ENCODE results near the gene MID1.

The MID1 gene

DNA sequence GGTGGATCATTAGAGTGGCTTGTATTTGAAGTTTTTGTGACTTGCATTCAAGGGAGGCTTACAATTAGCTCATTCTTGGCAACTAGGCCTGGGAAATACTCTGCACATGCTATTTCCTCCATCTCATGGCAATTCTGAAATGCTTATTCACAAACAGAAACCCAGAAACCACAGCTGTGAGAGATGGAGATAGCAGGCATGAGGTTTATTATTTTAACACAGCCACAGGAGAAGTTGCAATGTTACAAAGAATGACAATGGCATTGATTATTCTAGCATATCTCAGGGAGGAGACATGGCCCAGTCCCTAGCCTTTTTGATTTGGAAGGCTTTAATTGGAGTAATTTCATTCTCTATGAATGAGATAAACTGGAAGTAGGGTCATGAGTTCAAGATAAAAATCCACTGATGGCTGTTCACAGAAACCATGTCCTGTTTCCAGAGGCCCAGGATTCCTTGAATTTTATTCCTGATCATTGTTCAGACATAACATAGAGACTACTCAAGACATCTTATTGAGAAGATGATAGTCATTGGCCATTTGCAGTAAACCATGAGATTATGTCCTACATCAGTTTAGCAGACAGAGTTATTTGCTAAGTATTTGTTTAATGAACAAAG, 123.9 kb downstream of the MID1 start:
- DNase-seq (ENCODE audit: low spot score): peak; percentile 41

DNA sequence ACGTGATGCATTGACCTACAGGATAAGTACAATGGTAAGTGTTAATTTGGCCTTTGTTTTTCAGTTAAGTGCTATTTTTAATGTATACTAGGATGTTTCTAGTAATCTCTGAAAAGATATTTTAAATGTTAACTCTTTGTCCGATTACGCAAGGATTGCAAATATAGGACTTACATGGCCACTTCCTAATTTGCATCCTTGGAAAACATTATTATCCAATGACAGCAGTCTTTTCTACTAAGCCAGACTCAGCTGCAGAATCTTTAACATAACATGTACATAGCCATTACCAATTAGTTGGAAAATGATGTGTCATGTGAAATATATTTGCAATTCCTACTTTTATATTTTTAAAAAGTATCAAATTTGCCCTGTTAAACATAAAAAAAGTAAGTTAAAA, 124.7 kb downstream of the MID1 start:
- DNase-seq (ENCODE audit: low spot score): no peak
- no peak for FAIRE-seq

More for the DNA sequence above, 123.9 kb downstream of the MID1 start:
- no peak for FAIRE-seq

DNA sequence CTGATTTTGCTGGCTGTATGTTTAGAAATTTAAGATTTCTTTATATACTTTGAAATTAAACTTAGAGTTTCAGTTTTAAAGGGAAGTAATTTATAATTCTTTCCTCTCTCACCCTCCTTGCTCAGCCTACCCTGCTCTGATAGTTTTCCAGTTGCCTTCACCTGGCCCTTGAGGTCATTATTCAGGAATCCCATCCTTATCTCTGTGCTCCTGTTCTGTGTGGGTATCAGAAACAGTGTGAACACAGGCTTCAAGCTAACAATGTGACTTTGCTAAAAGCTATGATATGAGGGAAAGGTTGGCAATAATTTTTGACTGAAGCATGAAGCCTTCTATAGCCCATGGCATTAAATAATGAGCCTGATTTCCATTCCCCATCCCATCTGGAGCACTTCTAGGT, 128.1 kb downstream of the MID1 start:
- FAIRE-seq (no peak), DNase-seq (ENCODE audit: low spot score) (no peak)

DNA sequence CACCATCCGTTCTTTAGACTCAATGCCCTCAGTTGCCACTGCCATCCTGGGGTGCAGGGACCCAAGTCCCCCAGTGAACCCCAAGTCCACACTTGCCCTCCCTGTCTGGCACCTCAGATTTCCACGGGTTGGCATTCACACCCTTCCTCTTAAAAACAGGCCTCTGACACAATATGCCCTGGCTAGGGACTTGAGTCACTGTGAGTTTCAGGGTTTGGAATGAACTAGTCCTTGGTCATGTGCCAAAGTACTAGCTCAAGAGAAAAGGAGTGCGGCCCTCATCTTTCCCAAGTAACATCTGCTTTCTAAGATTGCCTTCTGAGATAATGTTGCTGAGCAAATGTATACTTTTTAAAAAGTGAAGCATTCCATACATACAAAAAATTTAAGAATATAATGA, 134.0 kb downstream of the MID1 start:
- no peak for DNase-seq (ENCODE audit: low spot score)
- FAIRE-seq: no peak

DNA sequence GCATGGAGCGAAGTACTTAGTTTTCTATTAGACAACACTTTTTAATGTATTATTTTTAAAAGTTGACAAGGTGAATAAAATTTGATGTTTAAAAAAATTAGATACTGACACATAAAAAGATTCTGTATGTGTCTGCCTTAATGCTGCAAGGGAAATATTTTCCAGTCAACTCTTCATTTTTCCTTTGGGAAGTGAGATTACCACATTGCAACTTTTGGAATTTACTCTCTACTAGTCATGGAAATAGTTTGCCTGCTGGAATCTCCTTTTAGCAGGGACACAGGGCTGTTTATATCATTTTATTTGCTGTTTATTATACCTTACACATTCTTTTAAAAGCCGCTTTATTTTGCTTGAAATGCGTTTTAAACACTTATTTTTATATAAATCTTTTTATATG, 135.1 kb downstream of the MID1 start:
- FAIRE-seq: no peak
- no peak for DNase-seq (ENCODE audit: low spot score)

DNA sequence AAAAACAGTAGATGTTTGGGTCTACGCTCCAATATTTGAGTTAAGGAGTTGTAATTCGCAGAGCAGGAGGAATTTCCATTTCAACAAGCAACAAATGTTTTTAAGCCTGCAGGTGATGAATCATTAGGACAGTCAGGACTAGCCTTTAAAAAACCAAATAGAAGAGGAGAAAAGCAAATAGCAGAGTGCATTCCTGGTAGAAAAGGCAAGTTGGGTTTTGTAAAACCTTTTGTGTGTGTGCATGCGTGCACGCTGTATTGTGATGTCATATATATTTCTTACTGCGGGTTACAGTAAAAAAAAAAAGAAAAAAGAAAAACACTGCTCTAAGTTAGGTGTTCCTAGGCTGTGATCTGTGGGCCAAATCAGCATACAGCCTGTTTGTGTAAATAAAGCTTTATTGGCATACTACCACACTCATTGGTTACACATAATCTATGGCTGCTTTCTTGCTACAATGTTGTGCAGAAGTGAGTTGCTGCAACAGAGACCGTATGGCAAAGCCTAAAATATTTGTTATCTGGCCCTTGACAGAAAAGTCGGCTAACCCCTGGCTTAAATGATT, 135.6 kb downstream of the MID1 start:
- no peak for FAIRE-seq
- no peak for DNase-seq (ENCODE audit: low spot score)

DNA sequence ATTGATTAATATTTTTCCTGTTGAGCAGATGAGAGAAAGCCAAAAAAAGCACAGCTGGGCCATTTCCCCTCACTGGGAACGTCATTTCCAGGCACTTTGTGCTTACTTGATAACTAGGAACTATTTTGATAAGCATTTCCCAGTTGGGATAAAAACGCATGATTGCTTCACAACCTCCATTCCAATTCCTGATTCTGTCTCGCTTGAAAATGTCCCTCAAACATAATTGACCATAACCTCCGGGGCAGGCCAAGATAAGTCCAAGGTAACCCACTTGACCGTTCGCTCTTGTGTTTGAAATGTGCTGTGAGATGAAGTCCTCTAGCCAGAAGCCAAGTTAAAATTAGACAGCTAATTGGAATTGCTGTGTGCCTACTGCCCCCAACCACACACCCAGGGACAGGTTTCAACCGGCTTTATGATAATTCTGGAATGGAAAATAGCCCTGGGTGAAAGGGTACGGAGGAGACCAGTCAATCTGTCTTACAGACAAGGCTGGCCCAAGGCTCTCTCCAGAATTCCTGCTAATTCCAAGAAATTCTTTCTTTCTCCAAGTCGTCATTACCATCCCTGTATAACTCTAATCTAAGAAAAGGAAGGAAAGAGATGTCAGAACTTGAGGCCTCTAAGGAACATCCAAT, 137.1 kb downstream of the MID1 start:
- DNase-seq (ENCODE audit: low spot score) (no peak), FAIRE-seq (no peak)

DNA sequence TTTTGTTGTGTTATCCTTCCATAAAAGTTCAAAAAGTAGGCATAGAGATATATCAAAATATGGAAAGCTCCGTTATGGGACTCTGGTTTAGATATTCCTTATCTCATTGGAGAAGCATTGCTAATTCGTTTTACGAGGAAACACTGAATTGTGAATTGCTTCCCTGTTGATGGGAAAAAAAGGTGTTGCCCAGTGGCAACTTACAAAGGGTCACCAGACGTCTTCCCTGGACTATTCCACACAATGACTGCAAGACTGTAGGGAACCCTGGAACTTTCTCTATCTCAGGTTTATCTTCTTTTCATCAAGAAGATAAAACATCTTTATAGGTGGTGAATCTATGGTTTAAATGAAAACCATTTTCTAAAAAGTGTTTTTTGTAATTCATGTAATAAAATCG, 137.7 kb downstream of the MID1 start:
- no peak for FAIRE-seq

DNA sequence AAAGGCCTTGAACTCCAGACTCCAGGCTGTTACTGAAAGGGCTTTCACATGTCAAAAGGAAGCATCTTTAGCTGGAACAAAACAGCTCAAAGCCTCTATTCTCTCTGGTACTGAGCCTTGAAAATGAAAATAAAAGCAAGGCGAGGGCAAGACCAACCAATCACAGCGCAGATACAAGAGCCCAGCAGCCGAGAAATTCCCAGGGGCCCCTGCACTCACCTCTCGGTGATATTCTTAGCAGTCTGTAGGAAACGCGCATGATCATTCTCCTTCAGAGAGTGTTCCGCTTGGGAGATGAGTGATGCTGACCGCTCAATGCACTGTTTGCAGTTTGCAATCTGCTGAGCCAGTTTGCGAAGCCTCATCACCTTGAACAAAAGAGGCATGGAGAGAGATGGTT, 138.1 kb downstream of the MID1 start:
- no peak for DNase-seq (ENCODE audit: low spot score)
- no peak for FAIRE-seq

More for the DNA sequence above, 137.7 kb downstream of the MID1 start:
- DNase-seq (ENCODE audit: low spot score): no peak

DNA sequence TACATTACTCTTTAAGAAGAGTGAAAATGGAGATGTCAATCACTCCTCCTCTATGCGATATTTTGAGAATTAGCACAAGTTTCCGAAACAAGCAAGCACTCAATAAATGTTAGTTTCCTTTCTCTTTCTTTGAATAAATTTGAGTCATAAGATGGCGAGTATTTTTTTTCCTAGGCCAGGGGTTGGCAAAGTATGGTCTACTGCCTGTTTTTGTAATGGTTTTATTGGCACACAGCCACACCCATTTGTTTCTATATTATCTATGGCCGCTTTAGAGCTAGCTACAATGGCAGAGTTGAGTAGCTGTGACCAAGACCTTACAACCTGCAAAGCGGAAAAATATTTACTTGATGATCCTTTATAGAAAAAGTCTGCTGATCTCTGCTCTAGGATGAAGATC, 139.5 kb downstream of the MID1 start:
- no peak for FAIRE-seq

DNA sequence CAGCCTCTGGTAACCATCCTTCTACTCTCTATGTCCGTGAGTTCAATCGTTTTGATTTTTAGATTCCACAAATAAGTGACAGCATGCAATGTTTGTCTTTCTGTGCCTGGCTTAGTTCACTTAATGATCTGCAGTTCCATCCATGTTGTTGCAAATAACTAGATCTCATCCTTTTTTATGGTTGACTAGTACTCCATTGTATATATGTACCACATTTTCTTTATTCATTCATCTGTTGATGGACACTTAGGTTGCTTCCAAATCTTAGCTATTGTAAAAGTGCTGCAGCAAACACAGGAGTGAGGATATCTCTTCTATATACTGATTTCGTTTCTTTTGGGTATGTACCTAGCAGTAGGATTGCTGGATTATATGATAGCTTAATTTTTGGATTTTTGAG, 140.9 kb downstream of the MID1 start:
- FAIRE-seq (no peak), DNase-seq (ENCODE audit: low spot score) (no peak)

More for the DNA sequence above, 139.5 kb downstream of the MID1 start:
- DNase-seq (ENCODE audit: low spot score): no peak

DNA sequence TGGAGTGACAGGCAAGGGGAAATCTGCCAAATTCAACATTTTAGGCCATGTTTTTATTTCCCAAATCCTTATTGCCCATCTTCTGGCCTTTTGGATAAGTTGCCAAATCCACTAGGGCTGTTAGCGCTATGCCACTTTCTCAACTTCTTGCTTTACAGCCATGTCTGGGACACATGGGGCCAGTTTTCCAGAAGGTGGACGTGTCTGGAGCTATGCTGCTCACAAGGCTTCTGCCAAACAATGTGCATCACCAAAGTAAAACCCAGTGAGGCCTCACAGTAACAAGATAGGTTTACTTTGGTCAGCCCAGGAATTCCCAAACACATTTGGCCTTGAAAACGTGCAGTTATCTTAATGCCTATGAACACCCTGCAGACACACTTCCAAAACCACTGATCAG, 142.9 kb downstream of the MID1 start:
- FAIRE-seq: no peak
- no peak for DNase-seq (ENCODE audit: low spot score)

DNA sequence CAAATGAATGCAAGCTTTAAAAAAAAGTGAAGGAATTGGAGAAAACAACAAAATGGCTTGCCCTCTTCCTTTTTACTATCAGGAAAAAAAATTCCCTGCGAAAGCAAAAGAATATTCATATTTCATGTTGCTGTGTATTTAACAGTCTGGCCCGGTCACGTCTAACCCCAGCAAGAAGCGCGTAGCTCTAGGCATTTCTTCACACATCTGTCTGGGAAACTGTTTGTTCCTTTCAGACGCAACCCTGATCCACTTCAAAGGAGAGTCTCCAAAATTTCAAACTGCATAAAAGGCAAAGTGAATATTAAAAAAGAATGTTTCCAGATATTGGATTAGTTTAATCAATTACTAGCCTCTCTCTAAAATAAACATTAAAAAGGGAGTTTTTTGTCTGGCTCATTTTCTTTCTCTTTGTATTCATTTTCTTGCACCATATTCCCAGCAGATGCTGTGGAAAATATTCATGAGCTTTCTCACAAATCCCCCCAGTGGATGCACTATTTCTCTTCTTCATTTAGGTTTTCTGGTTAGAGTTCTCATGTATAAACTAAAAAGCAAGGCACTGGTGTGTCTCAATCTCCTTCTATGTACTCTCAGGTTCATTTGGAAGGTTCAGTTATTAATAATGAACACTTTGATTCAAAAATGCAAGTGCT, 145.3 kb downstream of the MID1 start:
- FAIRE-seq: no peak
- no peak for DNase-seq (ENCODE audit: low spot score)

DNA sequence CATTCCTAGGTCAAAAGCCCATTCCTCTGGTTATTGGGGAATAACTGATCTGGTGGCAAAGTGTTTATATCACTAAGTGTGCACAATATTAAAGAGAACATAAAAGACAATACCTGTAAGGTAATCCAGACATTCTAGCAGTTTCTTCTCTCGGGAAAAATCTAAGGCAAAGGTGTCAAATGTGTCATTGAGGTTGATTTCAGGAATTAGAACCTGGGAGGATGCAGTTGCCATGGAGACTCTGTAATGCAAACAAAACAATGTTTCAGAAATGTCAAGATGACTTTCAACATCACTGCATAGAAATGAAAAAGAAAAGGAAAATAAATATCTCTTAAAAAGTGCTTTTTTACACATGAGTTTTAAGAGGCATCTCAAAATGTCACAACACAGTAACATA, 145.9 kb downstream of the MID1 start:
- DNase-seq (ENCODE audit: low spot score) (no peak), FAIRE-seq (no peak)

DNA sequence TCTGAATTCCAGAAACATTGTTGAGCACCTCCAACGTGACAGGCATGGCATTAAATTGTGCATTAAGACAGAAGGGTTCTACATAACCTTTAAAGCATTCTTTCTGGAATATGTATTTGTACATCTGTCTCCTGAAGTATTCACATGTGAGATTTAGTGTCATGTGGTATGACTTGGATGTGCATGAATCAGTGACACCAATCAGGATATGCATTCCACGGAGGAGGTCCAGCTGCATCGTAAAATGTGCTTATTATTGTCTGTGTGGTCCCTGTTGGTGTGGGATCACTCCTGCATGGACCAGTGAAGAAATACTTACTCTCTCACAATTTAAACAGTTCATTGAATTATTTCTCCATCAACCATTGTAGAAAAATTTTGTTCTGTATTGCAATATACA, 149.0 kb downstream of the MID1 start:
- no peak for FAIRE-seq
- DNase-seq (ENCODE audit: low spot score): no peak

DNA sequence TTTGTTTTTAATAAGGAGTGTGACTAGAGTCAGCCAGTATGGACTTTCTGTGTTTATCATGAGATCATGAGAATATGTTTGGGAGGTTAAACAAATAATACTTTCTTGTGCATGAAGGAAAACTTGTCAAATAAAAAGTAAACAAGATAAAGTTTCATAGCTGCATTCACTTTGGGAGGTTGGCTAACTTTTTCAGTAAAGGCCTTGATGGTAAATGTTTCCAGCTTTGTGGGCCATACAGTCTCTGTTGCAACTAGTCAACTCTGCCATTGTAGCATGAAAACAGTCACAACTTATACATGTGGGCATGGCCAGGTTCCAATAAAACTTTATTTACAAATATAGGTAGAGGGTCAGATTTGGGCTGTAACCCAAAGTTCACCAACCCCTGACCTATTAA, 150.4 kb downstream of the MID1 start:
- no peak for FAIRE-seq
- DNase-seq (ENCODE audit: low spot score): no peak

DNA sequence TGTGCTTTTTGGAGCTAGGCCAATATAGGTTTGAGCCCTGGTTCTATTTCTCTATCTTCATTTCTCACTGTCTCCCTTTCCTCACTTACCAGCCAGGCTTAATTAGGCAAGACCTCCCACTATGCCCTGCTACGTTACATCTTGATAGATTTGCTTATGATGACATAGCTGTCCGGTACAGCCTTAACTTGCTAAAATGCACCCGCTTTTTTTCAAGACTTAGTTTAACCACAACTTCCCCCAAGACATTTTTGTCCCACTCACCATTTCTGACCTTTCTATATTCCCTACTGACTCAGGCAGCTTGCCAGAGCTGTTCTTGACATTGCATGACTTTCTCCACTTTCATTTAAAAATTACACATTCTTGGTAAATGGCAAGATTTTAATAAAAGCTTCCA, 152.6 kb downstream of the MID1 start:
- no peak for FAIRE-seq
- no peak for DNase-seq (ENCODE audit: low spot score)

DNA sequence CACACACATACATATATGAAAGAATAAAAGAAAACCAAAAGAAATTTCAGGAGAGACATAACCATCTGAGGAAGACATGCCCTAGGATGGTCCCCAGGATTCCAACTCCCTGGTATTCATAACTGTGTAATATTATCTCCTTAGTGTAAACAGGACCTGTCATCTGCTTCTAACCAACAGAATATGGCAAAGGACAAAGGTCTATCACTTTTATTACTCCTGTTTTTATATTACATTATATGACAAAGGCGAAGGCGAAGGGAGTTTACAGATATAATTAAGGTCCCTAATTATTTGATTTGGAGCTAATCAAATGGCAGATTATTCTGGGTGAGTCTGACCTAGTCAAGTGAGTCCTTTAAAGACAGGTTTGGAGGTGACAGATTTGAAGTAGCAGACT, 155.1 kb downstream of the MID1 start:
- no peak for FAIRE-seq

DNA sequence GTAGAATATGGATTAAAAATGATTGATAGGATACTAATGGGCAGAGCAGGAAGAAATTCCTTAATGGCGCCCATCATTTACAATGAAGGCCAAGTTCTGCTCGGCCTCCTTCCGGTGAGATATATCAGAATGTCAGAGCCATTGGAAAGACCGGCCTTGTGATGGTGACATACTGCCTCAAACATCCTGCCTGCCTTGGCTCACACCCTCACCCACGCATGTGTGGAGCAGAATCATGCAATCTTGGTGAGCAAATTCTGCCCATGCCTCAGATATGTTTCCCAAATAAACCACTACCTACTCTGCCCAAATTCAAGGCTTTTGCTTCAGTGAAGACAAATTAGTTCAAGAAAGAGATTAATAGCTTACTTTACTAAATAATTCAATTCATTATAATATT, 163.3 kb downstream of the MID1 start:
- DNase-seq (ENCODE audit: low spot score) (no peak), FAIRE-seq (no peak)

More for the DNA sequence above, 155.1 kb downstream of the MID1 start:
- DNase-seq (ENCODE audit: low spot score): no peak

DNA sequence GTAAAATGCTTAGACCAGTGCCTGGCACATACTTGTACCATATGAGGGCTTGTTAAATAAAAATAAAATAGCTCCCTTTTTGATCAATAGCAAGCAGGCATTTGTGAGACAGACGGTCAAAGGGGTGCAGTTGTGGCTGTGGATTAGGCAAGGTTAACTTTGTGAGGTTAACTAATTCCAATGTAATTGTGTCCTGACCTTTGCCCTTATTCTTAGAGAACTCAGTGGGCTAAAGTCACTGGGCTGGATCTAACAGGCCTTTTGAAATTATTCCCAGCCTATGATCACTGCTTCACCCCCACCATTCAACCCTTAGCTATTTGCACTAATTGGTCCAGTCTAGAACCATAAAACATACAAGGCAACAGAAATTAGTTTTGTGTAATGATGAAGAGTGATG, 166.4 kb downstream of the MID1 start:
- no peak for FAIRE-seq

DNA sequence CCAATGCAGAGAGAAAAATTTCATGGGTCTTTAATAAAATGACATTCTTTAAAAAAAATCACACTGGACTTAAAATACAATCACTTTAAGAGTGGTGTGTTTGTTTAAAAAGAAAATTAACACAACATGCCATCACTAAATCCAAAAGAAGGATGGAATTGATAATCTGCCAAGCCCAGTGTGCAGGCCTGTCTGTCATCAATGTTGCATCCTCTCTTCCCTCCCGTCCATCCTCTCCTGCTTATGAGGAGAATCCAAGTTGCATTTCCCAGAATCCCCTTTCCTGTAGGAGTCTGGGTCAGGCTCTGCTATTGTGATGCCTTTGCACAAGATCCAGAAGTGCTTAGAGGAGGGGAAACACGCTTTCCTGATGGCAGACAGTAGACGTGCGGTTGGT, 169.4 kb downstream of the MID1 start:
- FAIRE-seq: no peak
- peak; percentile 6 for DNase-seq (ENCODE audit: low spot score)

More for the DNA sequence above, 166.4 kb downstream of the MID1 start:
- no peak for DNase-seq (ENCODE audit: low spot score)

DNA sequence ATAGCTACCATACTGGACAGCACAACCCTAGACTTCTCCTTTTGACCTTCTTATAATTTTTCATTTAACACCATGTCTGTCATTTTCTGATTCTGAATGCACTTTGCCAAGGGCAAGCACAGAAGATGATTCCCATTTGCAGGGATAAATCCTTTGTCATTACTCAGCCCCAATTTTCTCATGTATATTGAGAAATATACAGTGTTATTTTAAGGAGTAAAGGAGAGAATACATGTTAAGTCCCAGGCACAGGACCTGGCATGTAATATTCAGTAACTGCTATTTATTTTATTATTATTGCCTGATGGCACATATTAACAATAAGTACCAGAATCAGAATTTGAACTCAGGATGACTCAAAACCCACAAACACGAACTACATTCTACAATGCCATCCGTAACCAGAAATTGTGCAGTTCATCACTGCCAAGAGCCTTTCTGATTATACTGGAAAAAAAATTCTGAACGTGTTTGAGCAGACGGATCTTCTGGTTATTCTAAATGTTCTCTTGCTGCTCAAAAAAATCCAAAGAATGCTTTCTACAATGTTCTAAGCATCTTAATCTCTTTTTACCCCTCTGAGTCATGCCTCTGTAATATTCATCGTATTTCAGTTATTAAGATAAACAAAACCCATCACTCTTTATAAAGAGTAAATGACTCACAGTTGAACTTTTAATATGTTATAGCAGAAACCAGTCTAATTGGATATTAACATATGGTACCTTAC, 170.0 kb downstream of the MID1 start:
- peak; percentile 66 for DNase-seq (ENCODE audit: low spot score)
- peak; percentile 89 for FAIRE-seq
